ENCODE results near the gene INSM1.
"Not testable (repeated sequence)": the region's sequence is repeated elsewhere in the genome, so short reads cannot be mapped to it uniquely, and the experiment has no call there.

The INSM1 gene

GRCh38 chr20:20367575-20368417 is at the start of gene INSM1:
Gene INSM1 (plus strand): TSS chr20:20368104. CDS start chr20:20368268, 164 bp downstream.
- no peak for DNase-seq (ENCODE audit: low read depth in 2 of 2, low spot score in 1 of 2)

GRCh38 chr20:20318365-20319161 is 49.3 kb upstream of the INSM1 start:
- no peak for DNase-seq (ENCODE audit: low read depth in 2 of 2, low spot score in 1 of 2)

GRCh38 chr20:20321134-20321533 is 46.8 kb upstream of the INSM1 start:
- DNase-seq (ENCODE audit: low read depth in 2 of 2, low spot score in 1 of 2), result no peak

GRCh38 chr20:20321917-20322316 is 46.0 kb upstream of the INSM1 start:
- no peak for DNase-seq (ENCODE audit: low read depth in 2 of 2, low spot score in 1 of 2)

- no peak for DNase-seq (ENCODE audit: low read depth in 2 of 2, low spot score in 1 of 2)
Observed at GRCh38 chr20:20322912-20323311, 45.0 kb upstream of the INSM1 start.

- no peak for DNase-seq (ENCODE audit: low read depth in 2 of 2, low spot score in 1 of 2)
Observed at GRCh38 chr20:20327746-20328145, 40.2 kb upstream of the INSM1 start.

- no peak for DNase-seq (ENCODE audit: low read depth in 2 of 2, low spot score in 1 of 2)
Observed at GRCh38 chr20:20329564-20329963, 38.3 kb upstream of the INSM1 start.

GRCh38 chr20:20331156-20331555 is 36.7 kb upstream of the INSM1 start:
- no peak for DNase-seq (ENCODE audit: low read depth in 2 of 2, low spot score in 1 of 2)

GRCh38 chr20:20331817-20332216 is 36.1 kb upstream of the INSM1 start:
- no peak for DNase-seq (ENCODE audit: low read depth in 2 of 2, low spot score in 1 of 2)

- DNase-seq (ENCODE audit: low read depth in 2 of 2, low spot score in 1 of 2), result no peak
Observed at GRCh38 chr20:20333866-20334265, 34.0 kb upstream of the INSM1 start.

- no peak for DNase-seq (ENCODE audit: low read depth in 2 of 2, low spot score in 1 of 2)
Observed at GRCh38 chr20:20334489-20334888, 33.4 kb upstream of the INSM1 start.

- no peak for DNase-seq (ENCODE audit: low read depth in 2 of 2, low spot score in 1 of 2)
Observed at GRCh38 chr20:20338133-20338730, 29.7 kb upstream of the INSM1 start.

GRCh38 chr20:20340443-20340842 is 27.5 kb upstream of the INSM1 start:
- DNase-seq (ENCODE audit: low read depth in 2 of 2, low spot score in 1 of 2), result no peak

- no peak for DNase-seq (ENCODE audit: low read depth in 2 of 2, low spot score in 1 of 2)
Observed at GRCh38 chr20:20341371-20341770, 26.5 kb upstream of the INSM1 start.

GRCh38 chr20:20342066-20342465 is 25.8 kb upstream of the INSM1 start:
- DNase-seq (ENCODE audit: low read depth in 2 of 2, low spot score in 1 of 2), result no peak

GRCh38 chr20:20343932-20344331 is 24.0 kb upstream of the INSM1 start:
- no peak for DNase-seq (ENCODE audit: low read depth in 2 of 2, low spot score in 1 of 2)

GRCh38 chr20:20344476-20344875 is 23.4 kb upstream of the INSM1 start:
- no peak for DNase-seq (ENCODE audit: low read depth in 2 of 2, low spot score in 1 of 2)

GRCh38 chr20:20353576-20353975 is 14.3 kb upstream of the INSM1 start:
- no peak for DNase-seq (ENCODE audit: low read depth in 2 of 2, low spot score in 1 of 2)

- not testable (repeated sequence) for DNase-seq (ENCODE audit: low read depth in 2 of 2, low spot score in 1 of 2)
Observed at GRCh38 chr20:20355503-20355902, 12.4 kb upstream of the INSM1 start.

GRCh38 chr20:20358801-20359200 is 9.1 kb upstream of the INSM1 start:
- no peak for DNase-seq (ENCODE audit: low read depth in 2 of 2, low spot score in 1 of 2)

- DNase-seq (ENCODE audit: low read depth in 2 of 2, low spot score in 1 of 2), result no peak
Observed at GRCh38 chr20:20359628-20360027, 8.3 kb upstream of the INSM1 start.

- DNase-seq (ENCODE audit: low read depth in 2 of 2, low spot score in 1 of 2), result no peak
Observed at GRCh38 chr20:20360464-20360863, 7.4 kb upstream of the INSM1 start.

All from stimulated activated CD8-positive, alpha-beta memory T cell treated with anti-CD3 and anti-CD28 coated beads, Interleukin-4, amount 100 ng/mL, for 1 hour (primary cell).